GM21825 (cell line): ENCODE measurements around the gene ATRIP.

Experiments
- ATAC-seq: cut with Tn5 transposase; IDR thresholded peaks from one replicate; pipeline ENCODE4 v1.9.1; 2021; ENCODE audit warnings: mild to moderate bottlenecking, moderate library complexity; ENCODE audit not compliant: unreplicated experiment

ATRIP gene

DNA sequence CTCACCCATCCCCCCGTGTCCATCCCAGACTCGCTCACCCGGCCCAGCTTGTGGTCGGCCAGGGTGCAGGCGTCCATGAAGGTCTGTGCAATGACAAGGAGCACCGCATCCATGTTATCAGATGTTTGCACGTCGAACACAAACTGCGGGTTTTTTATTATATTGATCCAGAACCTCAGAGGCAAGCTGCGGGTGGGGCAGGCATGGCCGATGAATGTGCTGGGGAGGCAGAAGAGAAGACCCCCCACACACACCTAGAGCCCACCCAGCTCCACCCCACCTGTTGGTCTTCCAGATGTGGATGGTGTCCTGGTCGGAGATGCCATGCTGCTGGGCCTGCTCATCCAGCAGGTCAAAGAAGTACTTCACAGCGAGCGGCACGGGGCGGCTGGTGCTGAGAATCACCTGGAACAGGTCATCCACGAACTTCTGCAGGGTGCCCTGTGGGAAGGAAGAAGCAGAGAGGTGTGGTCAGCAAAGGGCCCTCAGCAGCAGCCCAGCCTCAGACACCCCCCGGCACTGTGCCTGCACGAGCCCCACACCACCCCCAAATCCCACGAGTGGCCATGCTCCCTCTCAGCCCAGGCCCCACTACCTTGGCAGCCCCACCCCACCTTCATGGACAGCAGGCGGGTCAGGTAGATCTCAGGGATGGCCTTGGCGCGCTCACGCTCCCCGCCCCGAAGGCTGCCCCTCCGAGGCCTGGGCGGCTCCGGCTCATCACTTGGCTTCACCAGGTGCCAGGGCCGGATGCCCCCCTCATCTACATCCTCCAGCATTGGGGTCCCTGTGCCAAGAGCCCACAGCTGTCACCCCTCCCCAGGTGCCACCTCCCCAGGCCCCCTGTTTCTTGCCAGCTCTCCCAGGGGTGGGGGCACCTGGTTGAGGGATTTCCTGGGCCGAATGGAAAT is 37.0 kb upstream of the ATRIP start:
- ATAC-seq, result no peak

- ATAC-seq, result no peak
Measured at GRCh38 chr3:48410205-48411040, 36.1 kb upstream of the ATRIP start.

DNA sequence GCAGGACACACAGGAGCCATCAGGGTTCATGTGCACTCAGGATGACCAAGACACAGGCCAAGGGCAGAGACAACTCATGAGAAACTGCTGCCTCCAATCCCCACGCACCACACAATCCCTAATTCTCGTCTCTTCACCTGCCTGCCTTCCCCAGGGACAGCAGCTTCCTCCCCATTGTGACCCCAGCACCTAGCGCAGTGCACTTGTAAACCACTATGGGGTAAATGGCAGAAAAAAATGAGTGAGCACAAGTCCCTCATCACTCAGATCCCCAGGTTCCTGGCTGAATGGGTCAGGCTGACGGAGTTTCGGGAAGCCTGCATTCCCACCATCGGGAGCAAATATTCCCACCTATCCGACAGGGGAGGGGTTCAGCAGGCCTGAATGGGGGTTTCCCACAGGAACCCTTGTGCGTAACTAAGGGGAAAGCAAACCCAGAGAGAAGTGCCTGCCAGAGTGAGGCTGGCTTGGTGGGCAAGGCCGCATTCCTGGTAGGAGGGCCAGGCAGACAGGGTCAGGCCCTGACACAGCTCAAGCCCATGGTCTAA is 35.4 kb upstream of the ATRIP start:
- no peak for ATAC-seq

DNA sequence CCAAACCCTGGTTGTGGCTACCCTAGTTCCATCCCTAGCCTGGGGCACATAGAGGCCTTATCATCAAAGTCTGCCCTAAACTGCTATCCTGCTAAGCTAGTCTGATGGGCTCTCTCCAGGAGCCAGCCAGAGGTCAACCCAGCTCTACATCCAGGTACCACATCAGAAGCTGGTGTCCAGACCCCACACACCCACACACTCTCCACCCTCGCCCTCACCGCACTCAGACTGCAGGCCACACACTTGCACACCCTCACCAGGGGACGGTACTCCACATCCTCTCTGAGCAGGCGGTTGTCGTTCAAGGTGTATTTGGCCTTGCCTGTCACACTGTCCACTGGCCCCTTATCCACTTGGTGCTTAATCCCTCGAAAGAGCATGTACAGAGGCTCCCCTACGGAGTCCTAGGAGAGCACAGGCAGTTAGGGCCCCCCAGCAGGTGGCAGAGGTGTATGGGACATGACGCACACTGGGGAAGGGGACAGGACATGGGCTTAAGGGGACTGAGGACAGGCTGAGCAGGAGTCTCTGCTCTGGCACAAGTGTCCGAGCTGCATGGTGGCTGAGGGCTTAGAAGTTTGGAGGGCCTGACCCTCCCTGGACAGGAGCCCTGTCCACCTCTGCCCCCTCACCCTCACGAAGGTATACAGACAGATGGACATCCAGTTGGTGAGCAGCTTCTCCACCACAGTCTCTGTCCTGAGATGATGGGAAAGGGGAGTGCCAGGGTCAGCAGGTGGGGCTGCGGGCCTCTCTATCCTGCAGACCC is 34.7 kb upstream of the ATRIP start:
- ATAC-seq, result no peak

GRCh38 chr3:48412375-48413001 is 34.0 kb upstream of the ATRIP start:
- ATAC-seq, result no peak

- no peak for ATAC-seq
Measured at GRCh38 chr3:48413086-48413485, 33.5 kb upstream of the ATRIP start.

DNA sequence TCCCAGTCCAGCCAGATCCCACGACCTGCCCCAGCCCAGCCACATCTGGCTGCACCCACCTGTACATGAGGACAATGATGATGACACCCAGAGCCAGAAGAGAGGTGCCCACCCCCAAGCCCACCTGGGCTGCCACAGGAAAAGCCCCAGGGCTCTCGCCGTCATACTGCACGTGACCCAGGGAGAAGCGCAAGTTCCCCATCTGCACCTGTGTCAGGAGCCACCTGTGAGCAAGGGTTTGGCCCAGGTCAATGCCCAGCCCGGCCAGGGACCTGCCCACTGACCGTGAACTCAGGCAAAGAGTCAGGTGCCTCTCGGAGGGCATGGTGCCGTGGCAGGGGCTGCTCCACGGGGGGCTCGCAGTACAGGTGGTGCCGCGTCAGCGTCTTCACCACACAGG is 32.9 kb upstream of the ATRIP start:
- no peak for ATAC-seq

GRCh38 chr3:48414376-48415250 is 31.9 kb upstream of the ATRIP start:
- ATAC-seq, result no peak

DNA sequence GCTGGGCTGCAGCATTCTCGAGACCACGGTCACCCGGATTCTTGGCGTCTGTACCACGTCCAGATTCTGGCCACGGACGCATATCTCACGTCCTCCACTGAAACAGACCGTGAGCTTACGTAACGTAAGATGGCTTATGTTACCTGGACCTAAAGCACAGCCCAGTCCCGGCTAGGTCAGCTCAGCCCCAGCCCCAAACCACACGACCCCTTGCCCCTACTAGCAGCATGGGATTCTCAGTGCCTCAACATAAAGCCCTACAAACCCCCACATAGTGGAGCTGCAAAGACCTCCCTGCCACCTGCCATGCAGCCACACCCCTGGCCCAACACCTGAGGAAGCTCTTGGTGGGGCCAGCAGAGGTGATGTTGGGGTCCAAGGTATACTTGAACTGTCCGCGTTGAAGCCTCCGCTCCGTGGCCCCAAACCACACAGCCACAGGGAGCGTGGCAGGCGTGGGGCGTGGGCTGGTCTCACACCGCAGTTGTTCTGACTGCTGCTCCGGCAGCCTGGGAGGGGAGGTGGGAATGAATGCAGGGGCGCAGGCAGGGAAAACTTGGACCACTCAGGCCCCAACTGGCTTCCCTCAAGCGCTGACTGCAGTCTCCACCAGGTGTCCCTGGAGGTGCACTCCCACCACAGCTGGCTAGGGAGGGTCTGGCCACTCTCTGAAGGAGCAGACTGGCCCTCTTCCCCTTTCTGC is 31.1 kb upstream of the ATRIP start:
- ATAC-seq, result no peak

DNA sequence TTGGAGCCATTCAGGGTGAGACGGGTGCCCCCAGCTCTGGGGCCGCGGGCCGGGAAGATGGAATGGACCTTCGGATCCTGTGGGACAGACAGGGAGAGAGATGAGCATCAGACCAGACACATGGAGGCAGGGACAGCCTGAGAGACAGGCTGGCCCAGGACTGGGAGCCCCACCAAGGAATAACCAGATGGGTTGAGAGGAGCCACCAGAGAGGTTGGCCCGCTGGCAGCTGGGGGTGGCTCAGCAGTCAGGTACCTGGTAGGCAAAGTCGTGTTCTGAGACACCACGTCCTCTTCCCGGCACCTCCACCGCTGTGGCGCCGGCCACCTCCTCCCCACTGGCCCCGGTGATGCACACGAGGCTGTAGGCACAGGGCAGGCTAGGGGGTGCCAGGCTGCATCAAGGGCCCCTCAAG is 30.4 kb upstream of the ATRIP start:
- no peak for ATAC-seq

DNA sequence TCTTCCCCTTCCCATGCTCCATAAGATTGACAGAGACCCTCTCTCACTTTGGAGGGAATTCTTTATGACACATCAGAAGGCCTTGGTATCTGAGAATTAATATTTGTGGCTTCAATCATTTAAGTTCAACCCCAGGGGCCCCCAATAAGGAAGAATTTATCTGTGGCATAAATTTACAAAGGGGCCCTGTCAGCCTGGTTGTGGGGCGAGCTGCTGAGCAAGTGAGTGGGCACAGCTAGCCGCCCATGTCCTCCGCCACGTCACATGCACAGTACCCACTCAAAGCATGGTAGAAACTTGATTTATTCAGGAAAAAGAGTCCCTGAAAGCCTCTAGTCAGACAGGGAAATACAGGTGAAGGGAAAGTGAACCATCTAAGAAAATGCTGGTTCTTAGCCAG is 30.0 kb upstream of the ATRIP start:
- ATAC-seq, result no peak

DNA sequence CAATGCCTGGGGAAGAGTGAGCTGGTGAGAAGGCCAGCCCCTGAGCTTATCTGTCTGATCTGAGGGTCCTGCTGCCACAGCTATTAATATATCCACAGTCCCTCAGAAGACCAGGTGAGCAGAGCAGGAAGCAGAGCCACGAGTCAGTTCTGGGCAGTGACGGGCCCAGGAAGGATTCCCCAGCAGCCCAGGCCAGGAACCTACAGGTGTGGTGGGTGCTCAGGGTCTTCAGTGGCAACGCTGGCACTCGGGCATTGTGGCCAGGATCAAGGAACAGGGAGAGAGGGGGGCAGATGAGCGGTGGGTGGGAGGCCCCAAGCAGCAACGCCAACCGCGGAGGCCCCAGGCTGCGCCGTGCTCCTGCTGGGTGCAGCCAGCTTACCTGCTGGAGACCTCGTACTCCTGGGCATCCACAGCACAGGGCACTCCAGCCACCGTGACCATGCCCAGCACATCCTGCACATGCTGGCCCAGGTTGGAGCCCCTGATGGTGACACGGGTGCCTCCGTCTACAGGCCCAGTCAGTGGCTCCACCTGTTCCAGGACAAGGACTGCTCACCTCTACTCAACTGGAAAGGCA is 28.9 kb upstream of the ATRIP start:
- no peak for ATAC-seq

DNA sequence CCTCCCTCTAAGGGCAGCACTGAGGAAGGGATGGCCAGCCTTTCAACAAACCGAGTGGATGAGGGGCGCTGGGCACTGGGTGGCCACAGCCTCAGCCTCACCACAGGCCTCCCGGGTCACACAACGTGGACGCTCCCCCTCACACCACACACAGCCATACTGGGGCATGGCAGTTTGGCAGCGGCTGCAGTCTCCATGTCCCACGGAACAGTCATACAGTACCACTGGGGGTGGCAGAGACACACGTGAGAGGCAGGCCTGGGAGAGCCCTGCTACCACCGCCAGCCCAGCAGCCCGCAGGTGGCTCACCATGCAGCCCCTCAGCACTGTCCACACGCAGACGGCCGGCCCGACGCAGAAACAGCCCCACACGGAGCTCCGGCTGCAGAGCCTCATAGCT is 28.4 kb upstream of the ATRIP start:
- ATAC-seq, result no peak

DNA sequence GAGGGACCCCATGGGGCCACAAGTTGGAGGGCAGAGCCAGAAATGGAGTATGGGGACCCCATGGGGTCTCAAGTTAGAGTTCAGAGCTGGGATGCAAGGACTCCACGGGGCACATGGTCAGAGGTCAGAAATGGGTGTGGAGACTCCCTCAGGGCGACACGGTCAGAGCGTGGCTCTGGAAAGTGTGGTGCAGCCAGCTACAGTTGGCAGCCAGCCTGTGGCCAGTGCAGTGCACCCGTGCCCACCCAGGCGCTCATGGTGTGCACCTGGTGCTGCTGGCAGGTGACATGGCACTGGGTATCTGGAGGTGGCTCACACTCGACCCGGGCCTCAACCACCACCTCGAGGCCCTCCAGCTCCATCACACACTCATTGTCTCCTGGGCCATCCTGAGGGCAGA is 27.9 kb upstream of the ATRIP start:
- ATAC-seq, result no peak

DNA sequence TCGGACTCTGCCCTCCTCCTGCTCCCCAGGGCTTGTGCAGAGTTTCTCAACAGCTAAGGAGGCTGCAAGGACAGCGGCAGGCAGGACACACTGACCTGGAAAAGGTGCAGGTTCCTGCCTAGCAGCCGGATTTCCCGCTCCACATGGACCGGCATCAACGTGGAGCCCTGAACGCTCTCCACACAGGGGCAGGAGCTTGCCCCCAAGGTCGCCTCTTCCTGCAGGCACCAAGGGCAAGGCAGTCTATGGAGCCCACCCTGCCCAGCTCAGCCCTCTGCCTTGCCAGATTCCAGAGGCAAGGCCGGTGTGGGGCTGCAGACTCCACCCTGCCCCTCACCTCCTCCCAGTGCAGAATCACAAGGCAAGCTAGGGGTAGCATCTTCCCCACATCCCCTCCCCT is 27.4 kb upstream of the ATRIP start:
- ATAC-seq, result no peak

GRCh38 chr3:48419597-48419996 is 26.9 kb upstream of the ATRIP start:
- ATAC-seq, result no peak

DNA sequence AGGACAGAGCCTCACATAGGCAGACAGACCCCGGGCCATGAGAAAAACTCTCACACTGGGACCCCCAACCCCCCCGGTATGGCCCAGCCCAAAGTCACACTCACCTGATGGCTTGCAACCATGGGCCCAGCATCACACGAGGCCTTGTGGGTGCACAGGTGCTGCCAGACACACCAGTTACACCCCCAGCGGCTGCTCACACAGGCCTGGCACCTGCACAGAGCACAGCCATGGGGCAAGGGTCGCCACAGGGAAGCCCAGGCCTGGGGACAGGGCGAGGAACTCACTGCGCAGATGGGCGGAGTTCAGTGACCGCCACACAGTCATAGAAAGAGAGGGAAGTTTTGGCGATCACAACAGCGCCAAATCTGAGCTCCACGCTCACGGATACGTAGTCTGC is 26.0 kb upstream of the ATRIP start:
- ATAC-seq, result no peak

GRCh38 chr3:48422272-48422671 is 24.3 kb upstream of the ATRIP start:
- no peak for ATAC-seq

DNA sequence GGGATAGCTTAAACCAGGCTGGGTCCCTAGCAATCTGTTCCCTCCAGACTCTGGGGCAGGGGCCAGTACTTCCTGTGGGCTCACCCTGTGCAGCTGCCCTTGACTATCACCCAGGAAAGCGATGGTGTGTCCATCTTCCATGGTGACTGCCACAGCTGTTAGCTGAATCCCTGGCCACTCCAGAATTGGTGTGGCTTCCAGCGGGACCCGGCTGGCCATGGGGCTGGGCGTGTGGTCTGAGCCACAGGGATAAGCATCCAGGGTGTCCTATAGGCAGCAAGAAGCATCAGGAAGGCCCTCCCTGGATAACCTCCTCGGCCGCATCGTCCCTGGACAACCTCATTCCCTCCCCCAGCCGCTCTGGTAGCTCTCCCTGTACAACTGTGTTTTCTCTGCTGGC is 23.9 kb upstream of the ATRIP start:
- ATAC-seq, result no peak
